Measurements from ENCODE around the gene CAPN13.

Gene CAPN13

GRCh38 chr2:30744823-30745222 lies 62.4 kb downstream of the CAPN13 start:
- no peak for TF ChIP-seq CTCF (IDR thresholded peaks at IDR 0.05)

- TF ChIP-seq CTCF (IDR thresholded peaks at IDR 0.05), result no peak
These were observed 65.7 kb downstream of the CAPN13 start for GRCh38 chr2:30741576-30741975.

GRCh38 chr2:30738141-30738911 lies 68.9 kb downstream of the CAPN13 start:
- no peak for TF ChIP-seq CTCF (IDR thresholded peaks at IDR 0.05)

GRCh38 chr2:30737326-30737610 lies 70.0 kb downstream of the CAPN13 start:
- TF ChIP-seq CTCF (IDR thresholded peaks at IDR 0.05), result no peak

GRCh38 chr2:30736461-30737325 lies 70.6 kb downstream of the CAPN13 start:
- TF ChIP-seq CTCF (IDR thresholded peaks at IDR 0.05), result no peak

GRCh38 chr2:30733876-30734520 lies 73.2 kb downstream of the CAPN13 start:
- no peak for TF ChIP-seq CTCF (IDR thresholded peaks at IDR 0.05)

GRCh38 chr2:30732876-30733275 lies 74.4 kb downstream of the CAPN13 start:
- TF ChIP-seq CTCF (IDR thresholded peaks at IDR 0.05), result no peak

Measured in LNCAP (cell line).